Fibroblast of lung (primary cell): ENCODE data around the gene PILRA. TPM values are rescaled to one million over a fixed set of nuclear protein-coding genes. Genes with fewer than 3 reads are reported as not detected.
"Not testable (repeated sequence)": the region's sequence is repeated elsewhere in the genome, so short reads cannot be mapped to it uniquely, and the experiment has no call there.

ENCODE experiments used
- DNase-seq, 2 donors: peaks; one replicate each; pipeline versions ENCODE4 v3.0.0 to v3.0.0-alpha.2; 2010; ENCODE audit warnings: low read depth in 2 of 2
- H2AFZ ChIP-seq: 2 replicates; pipeline ENCODE4 v1.5.1; 2012; ENCODE audit warnings: low read length, control low read depth, inconsistent platforms
- H3K27ac ChIP-seq: 2 replicates; pipeline ENCODE4 v1.5.1; 2011; ENCODE audit warnings: low read length, control low read depth; ENCODE audit not compliant: insufficient read depth
- H3K27me3 ChIP-seq: 2 replicates; pipeline ENCODE4 v1.5.1; 2011; ENCODE audit warnings: mild to moderate bottlenecking, low read length; ENCODE audit not compliant: control insufficient read depth, insufficient read depth
- H3K36me3 ChIP-seq: 2 replicates; pipeline ENCODE4 v1.5.1; 2011; ENCODE audit warnings: low read length; ENCODE audit not compliant: control insufficient read depth, insufficient read depth
- H3K4me1 ChIP-seq: 2 replicates; pipeline ENCODE4 v1.5.1; 2011; ENCODE audit warnings: low read length; ENCODE audit not compliant: control insufficient read depth, insufficient read depth; ENCODE audit errors: extremely low read depth
- H3K4me2 ChIP-seq: 2 replicates; pipeline ENCODE4 v1.5.1; 2011; ENCODE audit warnings: low read length, control low read depth; ENCODE audit not compliant: insufficient read depth; ENCODE audit errors: extremely low read depth
- H3K4me3 ChIP-seq, 4 experiments: fragments of 200-600 bp in 1 of 4; sonication (generic) in 1 of 4; replicated peaks in 1 of 4; 2 replicates each; pipeline ENCODE4 v1.5.1; 2011 to 2016; ENCODE audit warnings: low read length in 4 of 4, low read depth in 3 of 4, mild to moderate bottlenecking in 3 of 4, control low read depth in 2 of 4, inconsistent platforms in 1 of 4, mixed read lengths in 1 of 4; ENCODE audit not compliant: insufficient read depth in 1 of 4; ENCODE audit errors: control extremely low read depth in 1 of 4
- H3K79me2 ChIP-seq: 2 replicates; pipeline ENCODE4 v1.5.1; 2012; ENCODE audit warnings: mild to moderate bottlenecking, low read length, inconsistent platforms; ENCODE audit not compliant: control insufficient read depth, insufficient read depth
- H3K9ac ChIP-seq: 2 replicates; pipeline ENCODE4 v1.5.1; 2011; ENCODE audit warnings: mild to moderate bottlenecking, low read length, control low read depth; ENCODE audit not compliant: insufficient read depth
- H3K9me3 ChIP-seq: 2 replicates; pipeline ENCODE4 v1.5.1; 2012; ENCODE audit warnings: low read depth, low read length; ENCODE audit not compliant: control insufficient read depth, insufficient read depth
- H4K20me1 ChIP-seq: 2 replicates; pipeline ENCODE4 v1.5.1; 2011; ENCODE audit warnings: low read length; ENCODE audit not compliant: control insufficient read depth, insufficient read depth; ENCODE audit errors: extremely low read depth
- EZH2 ChIP-seq: IDR thresholded peaks from 2 replicates; pipeline ENCODE4 v1.5.1; 2012; ENCODE audit warnings: low read length, control low read depth, mild to moderate bottlenecking; ENCODE audit errors: missing control alignments
- polyA plus RNA-seq, 2 donors: library from polyadenylated mRNA; depleted of rRNA in 1 of 2; stranded (reverse) in 1 of 2; unstranded in 1 of 2; fragments of >200 nt; gene quantifications; 2 replicates each; pipeline ENCODE4 v1.2.1, GENCODE V29; 2011 to 2012; ENCODE audit warnings: missing spikeins in 1 of 2
- total RNA-seq: library from RNA; depleted of rRNA; stranded (reverse); fragments of >200 nt; gene quantifications from 2 replicates; pipeline ENCODE4 v1.2.1, GENCODE V29; 2014
- TF ChIP-seq, protein P1 (sequence below), 2 donors: IDR thresholded peaks in 1 of 2; conservative IDR thresholded peaks in 1 of 2; 1 replicate in 1 of 2; 2 replicates in 1 of 2; pipeline ENCODE4 v1.5.1; 2011 to 2012; ENCODE audit warnings: low read length in 2 of 2, control low read depth in 1 of 2, inconsistent platforms in 1 of 2, low read depth in 1 of 2, mild to moderate bottlenecking in 1 of 2

PILRA gene
- total and polyA plus RNA-seq, 2 donors (not counting 1 experiment from before 2014, with no cell fraction given): 0.15 to 0.33 TPM

DNA sequence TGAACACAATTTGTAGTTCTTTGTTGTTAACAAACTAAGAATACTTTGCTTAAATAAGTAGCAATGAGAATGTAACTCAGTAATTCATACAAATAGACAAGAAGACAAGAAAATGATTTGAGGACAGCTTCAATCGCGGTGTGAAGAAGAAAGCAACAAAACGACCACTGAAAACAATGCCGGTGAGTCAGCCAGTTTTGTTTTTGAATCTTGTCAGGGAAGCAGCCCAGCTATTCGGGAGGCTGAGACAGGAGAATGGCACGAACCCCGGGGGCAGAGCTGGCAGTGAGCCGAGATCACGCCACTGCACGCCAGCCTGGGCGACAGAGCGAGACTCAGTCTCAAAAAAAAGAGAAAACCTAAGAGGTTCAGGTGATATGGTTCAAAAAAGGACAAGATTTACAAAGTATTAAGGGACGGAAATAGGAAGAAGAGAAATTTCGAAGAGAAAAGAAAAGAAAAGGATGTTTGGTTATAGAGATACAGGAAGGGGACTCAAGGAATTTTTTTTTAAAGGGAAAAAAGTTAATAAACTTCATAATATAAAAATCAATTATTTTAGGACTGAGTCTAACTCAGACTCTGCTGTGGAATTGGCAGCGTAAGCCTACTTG, 35.1 kb upstream of the PILRA start:
- H3K79me2 ChIP-seq: not testable (repeated sequence)

DNA sequence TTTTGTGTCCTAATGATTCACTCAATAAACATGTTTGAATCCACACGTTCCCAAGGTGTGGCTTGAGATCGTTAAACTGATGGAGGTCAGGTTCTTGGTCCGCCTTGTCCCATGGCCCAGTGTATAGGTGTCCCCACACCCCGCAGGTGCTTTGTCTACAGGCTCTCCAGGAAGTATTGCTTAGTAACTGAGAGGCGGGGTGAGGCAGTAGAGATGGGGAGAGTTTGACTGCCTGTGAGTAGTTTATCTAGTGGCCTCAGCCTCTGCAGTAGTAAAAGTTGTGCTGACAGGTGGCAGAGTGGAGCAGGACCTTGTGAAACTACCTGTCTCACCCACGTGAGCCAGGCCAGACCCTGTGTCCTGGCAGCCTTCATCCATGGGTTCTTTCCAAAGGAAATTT, 32.0 kb upstream of the PILRA start:
- not testable (repeated sequence) for H2AFZ ChIP-seq, H3K4me3 ChIP-seq, H4K20me1 ChIP-seq, DNase-seq, H3K36me3 ChIP-seq, H3K79me2 ChIP-seq, H3K4me2 ChIP-seq, H3K27me3 ChIP-seq, H3K27ac ChIP-seq, H3K9ac ChIP-seq, H3K4me1 ChIP-seq, H3K9me3 ChIP-seq

More for the DNA sequence above, 35.1 kb upstream of the PILRA start:
- H3K27me3 ChIP-seq, H3K27ac ChIP-seq, H3K4me1 ChIP-seq, H3K36me3 ChIP-seq, H2AFZ ChIP-seq, H3K9ac ChIP-seq, H3K4me2 ChIP-seq, H3K9me3 ChIP-seq, H4K20me1 ChIP-seq, H3K4me3 ChIP-seq: not testable (repeated sequence)
- DNase-seq: peak in 1 of 2 donors; percentile 74

DNA sequence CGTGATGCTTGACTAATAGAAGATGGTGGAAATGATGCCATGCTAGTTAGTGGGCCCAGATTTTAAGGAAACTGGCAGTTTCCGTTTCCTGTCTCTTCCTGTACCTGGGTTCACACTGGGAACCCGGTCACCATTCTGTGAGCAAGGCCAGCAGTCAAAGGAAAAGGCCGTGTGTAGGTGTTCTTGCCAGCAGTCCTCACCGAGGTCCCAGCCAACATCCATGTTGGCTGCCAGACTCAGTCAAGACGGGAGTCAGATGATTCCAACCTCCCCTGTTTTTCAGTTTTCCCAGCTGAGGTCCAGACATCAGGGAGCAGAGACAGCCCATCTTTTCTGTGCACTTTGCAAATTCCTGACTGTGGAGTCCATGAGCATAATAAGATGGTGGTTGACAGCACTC, 30.5 kb upstream of the PILRA start:
- Histone ChIP-seq H3K79me2 (peaks cover 2% of the 10 kb centered on the region), H3K9me3 (no peaks in the 10 kb centered on the region), H3K27me3 (no peaks in the 10 kb centered on the region), H3K27ac (no peak overlapping the region), H3K4me3 (no peak overlapping the region), H2AFZ (no peak overlapping the region), H3K36me3 (peaks cover 7% of the 10 kb centered on the region), H3K4me1 (peaks cover 3% of the 10 kb centered on the region), H3K4me2 (no peak overlapping the region), H3K9ac (no peak overlapping the region), H4K20me1 (no peaks in the 10 kb centered on the region)
- no peak for TF ChIP-seq EZH2
- TF ChIP-seq, protein P1, sequence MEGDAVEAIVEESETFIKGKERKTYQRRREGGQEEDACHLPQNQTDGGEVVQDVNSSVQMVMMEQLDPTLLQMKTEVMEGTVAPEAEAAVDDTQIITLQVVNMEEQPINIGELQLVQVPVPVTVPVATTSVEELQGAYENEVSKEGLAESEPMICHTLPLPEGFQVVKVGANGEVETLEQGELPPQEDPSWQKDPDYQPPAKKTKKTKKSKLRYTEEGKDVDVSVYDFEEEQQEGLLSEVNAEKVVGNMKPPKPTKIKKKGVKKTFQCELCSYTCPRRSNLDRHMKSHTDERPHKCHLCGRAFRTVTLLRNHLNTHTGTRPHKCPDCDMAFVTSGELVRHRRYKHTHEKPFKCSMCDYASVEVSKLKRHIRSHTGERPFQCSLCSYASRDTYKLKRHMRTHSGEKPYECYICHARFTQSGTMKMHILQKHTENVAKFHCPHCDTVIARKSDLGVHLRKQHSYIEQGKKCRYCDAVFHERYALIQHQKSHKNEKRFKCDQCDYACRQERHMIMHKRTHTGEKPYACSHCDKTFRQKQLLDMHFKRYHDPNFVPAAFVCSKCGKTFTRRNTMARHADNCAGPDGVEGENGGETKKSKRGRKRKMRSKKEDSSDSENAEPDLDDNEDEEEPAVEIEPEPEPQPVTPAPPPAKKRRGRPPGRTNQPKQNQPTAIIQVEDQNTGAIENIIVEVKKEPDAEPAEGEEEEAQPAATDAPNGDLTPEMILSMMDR (conservative IDR thresholded peaks at IDR 0.05 in 1 of 2, IDR thresholded peaks at IDR 0.05 in 1 of 2; ENCODE audit: low read depth in 1 of 2, low read length in 2 of 2): no peak
- DNase-seq: no peak

DNA sequence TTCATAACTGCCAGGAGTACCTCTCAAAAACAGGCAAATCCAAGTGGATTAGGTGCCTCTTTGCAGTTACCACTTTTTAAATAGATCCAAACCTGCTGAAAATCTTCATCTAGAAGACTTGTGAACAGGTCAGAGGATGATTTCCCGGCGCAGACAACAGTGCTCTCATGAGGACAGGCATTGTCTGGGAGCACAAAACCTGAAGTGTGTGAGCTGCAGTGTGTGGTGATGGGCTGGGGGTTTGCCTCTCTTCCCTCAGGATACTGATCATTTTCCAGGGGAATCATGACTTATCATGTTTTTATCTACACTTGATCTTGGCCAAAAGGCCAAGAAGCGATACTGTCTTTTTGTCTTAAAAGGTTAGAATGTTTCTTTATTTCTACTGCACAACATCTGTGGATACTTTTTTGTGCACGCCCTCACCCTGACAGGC, 29.1 kb upstream of the PILRA start:
- not testable (repeated sequence) for H3K9me3 ChIP-seq, H3K4me1 ChIP-seq, H3K4me3 ChIP-seq, H3K9ac ChIP-seq, H3K27ac ChIP-seq, H4K20me1 ChIP-seq, H3K79me2 ChIP-seq, H3K4me2 ChIP-seq, H2AFZ ChIP-seq, H3K36me3 ChIP-seq, H3K27me3 ChIP-seq, DNase-seq
- TF ChIP-seq, protein P1 (conservative IDR thresholded peaks at IDR 0.05 in 1 of 2, IDR thresholded peaks at IDR 0.05 in 1 of 2; ENCODE audit: low read depth in 1 of 2, low read length in 2 of 2): peak; percentile 29 to 33
